Small intestine (tissue), 7 donors: ENCODE results near the gene MAP3K21. TPM values are rescaled to one million over a fixed set of nuclear protein-coding genes. Genes with fewer than 3 reads are reported as not detected.
A peak's percentile ranks its signal among the peaks of the same experiment; 100 is the strongest.

ENCODE experiments used
- DNase-seq, 2 donors: peaks; one replicate each; pipeline versions ENCODE4 v3.0.0 to v3.0.0-alpha.2; 2013
- FAIRE-seq: peaks from 2 replicates; lab custom pipeline; 2012; peaks lifted over from hg19 to GRCh38; lab: Jason Lieb, UNC
- H3K27ac ChIP-seq, 3 donors: one replicate each; pipeline ENCODE4 v1.5.1; 2013; ENCODE audit warnings: low read length in 2 of 3, mild to moderate bottlenecking in 2 of 3, control low read depth in 1 of 3, inconsistent platforms in 1 of 3, low read depth in 1 of 3, moderate library complexity in 1 of 3
- H3K27me3 ChIP-seq, 3 donors: one replicate each; pipeline ENCODE4 v1.6.1; 2013; ENCODE audit warnings: low read length in 3 of 3, inconsistent platforms in 1 of 3; ENCODE audit not compliant: control insufficient read depth in 3 of 3, insufficient read depth in 3 of 3
- H3K36me3 ChIP-seq, 3 donors: one replicate each; pipeline ENCODE4 v1.6.1; 2013; ENCODE audit warnings: low read length in 3 of 3, inconsistent platforms in 1 of 3, low read depth in 1 of 3, mild to moderate bottlenecking in 1 of 3, moderate library complexity in 1 of 3; ENCODE audit not compliant: control insufficient read depth in 3 of 3, insufficient read depth in 2 of 3
- H3K4me1 ChIP-seq, 3 donors: one replicate each; pipeline ENCODE4 v1.6.1; 2013; ENCODE audit warnings: low read length in 2 of 3, inconsistent platforms in 1 of 3, low read depth in 1 of 3, mild to moderate bottlenecking in 1 of 3, moderate library complexity in 1 of 3; ENCODE audit not compliant: control insufficient read depth in 3 of 3, insufficient read depth in 2 of 3
- H3K4me3 ChIP-seq, 3 donors: one replicate each; pipeline ENCODE4 v1.5.1; 2013; ENCODE audit warnings: low read length in 3 of 3, control low read depth in 1 of 3, inconsistent platforms in 1 of 3, low read depth in 1 of 3, mild to moderate bottlenecking in 1 of 3, moderate library complexity in 1 of 3
- H3K9me3 ChIP-seq, 2 donors: one replicate each; pipeline ENCODE4 v1.6.1; 2013; ENCODE audit warnings: low read depth in 1 of 2, low read length in 1 of 2; ENCODE audit not compliant: control insufficient read depth in 2 of 2, insufficient read depth in 1 of 2
- WGBS, 3 donors: extraction: QIAGEN DNeasy Blood & Tissue Kit; methylation state at CpG; one replicate each; pipeline ENCODE4 v1.1.7; 2013; 5-methylcytosine and 5-hydroxymethylcytosine counted together
- polyA plus RNA-seq, 4 donors: library from polyadenylated mRNA; stranded (reverse) in 3 of 4; unstranded in 1 of 4; fragments of 200-250 nt in 3 of 4; fragments of 120-200 nt in 1 of 4; gene quantifications; one replicate each; pipeline versions ENCODE4 v1.2.1 to v1.2.3, GENCODE V29; 2013
- donor health status: healthy with polysubstance abuse.
- donor health status: control.
- donor health status: control.
- donor health status: Bipolar disorder and iron deficiency.
- donor health status: healthy.

MAP3K21 gene
- polyA plus RNA-seq, 4 donors = 7.6 to 11.9 (median 10.6) TPM

- H3K4me1 ChIP-seq = peaks cover 0 to 3% (median 0%) of the 10 kb centered on the region in 3 donors
- H3K27me3 ChIP-seq = no peaks in the 10 kb centered on the region
- DNase-seq (no peak), FAIRE-seq (no peak)
- H3K9me3 ChIP-seq = no peaks in the 10 kb centered on the region
- no peak overlapping the region for H3K4me3 ChIP-seq
- WGBS, 3 donors = 86 to 91% (median 86%) methylated on average over 3 of the region's 3 CpGs
- peaks cover 0 to 10% (median 0%) of the 10 kb centered on the region in 3 donors for H3K36me3 ChIP-seq
- H3K27ac ChIP-seq = no peak overlapping the region
These were observed 29.1 kb downstream of the MAP3K21 start for GRCh38 chr1:233356705-233356987.

DNA sequence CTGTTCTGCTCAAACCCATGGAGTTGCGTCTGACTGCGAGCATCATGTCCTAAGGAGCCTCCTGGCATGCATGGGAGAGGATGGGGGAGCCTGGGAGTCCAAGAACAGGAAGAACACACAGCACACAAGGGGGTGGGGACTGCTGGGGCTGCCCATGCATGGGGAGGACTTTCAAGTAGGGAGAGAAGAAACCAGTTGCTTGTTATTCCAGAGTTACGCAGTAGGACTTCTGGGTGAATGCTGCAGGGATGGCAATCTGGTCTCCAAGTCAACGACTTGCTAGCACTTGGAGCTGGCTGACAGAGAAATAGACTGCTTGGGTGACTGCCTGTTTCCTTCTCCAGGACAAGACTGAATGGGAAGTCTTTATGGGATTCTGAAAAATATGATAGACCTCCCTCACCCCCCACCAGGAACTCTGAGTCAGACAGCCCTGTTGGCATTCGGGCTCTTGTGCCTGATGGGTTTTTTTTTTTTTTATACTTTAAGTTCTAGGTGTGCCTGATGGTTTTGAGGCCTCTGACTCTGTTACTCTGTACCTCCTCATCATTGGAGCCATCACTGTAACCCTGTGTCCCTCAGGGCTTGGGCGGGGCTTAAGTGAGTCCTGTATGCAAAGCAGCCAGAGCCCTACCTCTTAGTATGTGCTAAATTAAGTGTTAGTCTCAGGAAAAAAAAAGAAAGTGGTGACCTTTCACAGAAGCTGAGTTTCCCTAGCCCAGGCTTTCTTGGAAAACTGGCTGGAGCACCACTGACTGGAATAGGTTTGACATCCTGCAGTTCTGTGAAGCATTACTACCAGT lies 30.3 kb downstream of the MAP3K21 start:
- DNase-seq = no peak
- Histone ChIP-seq H3K27ac (no peak overlapping the region), H3K4me1 (peaks cover 0 to 3% (median 0%) of the 10 kb centered on the region in 3 donors), H3K27me3 (peaks cover 0 to 3% (median 0%) of the 10 kb centered on the region in 3 donors), H3K4me3 (no peak overlapping the region), H3K36me3 (peaks cover 0 to 14% (median 0%) of the 10 kb centered on the region in 3 donors), H3K9me3 (no peaks in the 10 kb centered on the region)
- FAIRE-seq = no peak
- 83 to 92% (median 91%) methylated on average over 6 of the region's 6 CpGs for WGBS, 3 donors

- H3K4me3 ChIP-seq = no peak overlapping the region
- peak overlapping the region in 1 of 3 donors; percentile 25 for H3K27ac ChIP-seq
- FAIRE-seq (no peak), DNase-seq (peak; percentile 72 to 87)
- peaks cover 0 to 3% (median 0%) of the 10 kb centered on the region in 3 donors for H3K27me3 ChIP-seq
- H3K4me1 ChIP-seq = peaks cover 0 to 3% (median 0%) of the 10 kb centered on the region in 3 donors
- H3K36me3 ChIP-seq = peaks cover 0 to 12% (median 0%) of the 10 kb centered on the region in 3 donors
- no peaks in the 10 kb centered on the region for H3K9me3 ChIP-seq
- 14 to 67% (median 36%) methylated on average over 5 of the region's 5 CpGs for WGBS, 3 donors
These were observed 31.9 kb downstream of the MAP3K21 start for GRCh38 chr1:233359431-233359830.

DNA sequence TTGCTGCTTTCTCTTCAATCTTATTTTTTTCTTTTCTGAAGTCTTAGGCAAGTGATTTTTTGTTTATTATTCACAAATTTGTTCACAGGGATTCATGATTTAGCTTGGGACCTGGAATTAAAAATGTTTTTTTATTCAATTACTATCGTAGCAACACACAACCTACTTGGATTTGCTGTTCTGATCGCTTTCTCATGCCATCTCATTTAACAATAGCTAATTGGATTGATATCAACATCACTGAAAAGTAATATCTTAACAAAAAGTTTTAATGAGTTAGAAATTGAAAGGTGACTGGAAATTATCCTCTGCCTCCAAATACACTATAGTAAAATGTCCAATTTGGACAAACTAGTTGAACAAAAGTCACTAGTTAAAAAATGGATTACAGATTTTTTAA lies 32.4 kb downstream of the MAP3K21 start:
- peaks cover 0 to 12% (median 0%) of the 10 kb centered on the region in 3 donors for H3K36me3 ChIP-seq
- no peak for DNase-seq
- peak overlapping the region in 1 of 3 donors; percentile 25 for H3K27ac ChIP-seq
- H3K4me1 ChIP-seq = peaks cover 0 to 3% (median 0%) of the 10 kb centered on the region in 3 donors
- FAIRE-seq = no peak
- no peak overlapping the region for H3K4me3 ChIP-seq
- peaks cover 0 to 3% (median 0%) of the 10 kb centered on the region in 3 donors for H3K27me3 ChIP-seq
- no peaks in the 10 kb centered on the region for H3K9me3 ChIP-seq
- WGBS, 3 donors = 22 to 70% (median 30%) methylated on average over 2 of the region's 2 CpGs

DNA sequence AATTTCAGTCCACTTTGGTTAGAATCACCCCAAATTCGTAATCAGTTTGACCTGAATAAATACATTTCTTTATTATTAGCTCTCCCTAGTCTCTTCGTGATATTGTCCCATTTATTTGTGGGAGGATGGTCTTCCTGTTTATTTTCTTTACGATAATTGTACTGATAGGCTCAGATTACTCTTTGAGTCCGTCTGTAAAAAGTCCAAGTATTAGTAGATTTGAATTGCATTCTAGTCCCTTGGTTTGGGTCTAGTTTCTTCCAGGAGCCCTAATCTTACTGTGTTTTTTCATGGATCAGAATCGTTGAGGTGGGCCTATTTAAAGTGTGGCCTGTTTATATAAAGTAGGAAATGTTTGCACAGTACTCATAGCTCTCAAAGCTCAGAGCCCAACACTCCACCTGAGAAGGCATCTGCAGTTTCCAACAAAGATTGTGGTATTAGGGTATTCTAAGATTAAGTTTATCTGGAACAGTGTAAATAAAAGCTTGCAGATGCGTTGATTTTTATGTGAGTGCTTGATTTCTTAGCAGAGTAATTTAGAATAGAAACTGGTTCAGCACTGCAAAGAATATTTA lies 33.1 kb downstream of the MAP3K21 start:
- Histone ChIP-seq H3K27me3 (peaks cover 0 to 3% (median 0%) of the 10 kb centered on the region in 3 donors), H3K4me3 (no peak overlapping the region), H3K27ac (no peak overlapping the region), H3K9me3 (no peaks in the 10 kb centered on the region), H3K36me3 (peaks cover 0 to 12% (median 0%) of the 10 kb centered on the region in 3 donors), H3K4me1 (peaks cover 0 to 3% (median 0%) of the 10 kb centered on the region in 3 donors)
- DNase-seq = no peak
- no peak for FAIRE-seq
- 26 to 53% (median 47%) methylated on average over 6 of the region's 6 CpGs for WGBS, 3 donors

DNA sequence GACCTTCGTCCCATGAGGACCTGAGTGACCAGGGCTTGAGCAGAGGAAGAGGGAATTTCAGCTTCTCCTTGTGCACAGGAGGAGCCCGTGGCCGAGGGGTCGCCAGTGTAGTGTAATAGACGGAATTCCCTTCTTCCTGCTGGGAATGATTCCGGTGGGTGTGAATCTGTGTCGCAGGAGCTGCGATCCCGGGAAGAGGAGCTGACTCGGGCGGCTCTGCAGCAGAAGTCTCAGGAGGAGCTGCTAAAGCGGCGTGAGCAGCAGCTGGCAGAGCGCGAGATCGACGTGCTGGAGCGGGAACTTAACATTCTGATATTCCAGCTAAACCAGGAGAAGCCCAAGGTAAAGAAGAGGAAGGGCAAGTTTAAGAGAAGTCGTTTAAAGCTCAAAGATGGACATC lies 34.4 kb downstream of the MAP3K21 start:
- H3K9me3 ChIP-seq = no peaks in the 10 kb centered on the region
- DNase-seq (no peak), FAIRE-seq (no peak)
- WGBS, 3 donors = 74 to 93% (median 87%) methylated on average over 19 of the region's 19 CpGs
- H3K36me3 ChIP-seq = peaks cover 0 to 8% (median 0%) of the 10 kb centered on the region in 3 donors
- H3K27ac ChIP-seq = no peak overlapping the region
- no peak overlapping the region for H3K4me3 ChIP-seq
- peaks cover 0 to 3% (median 0%) of the 10 kb centered on the region in 3 donors for H3K27me3 ChIP-seq
- H3K4me1 ChIP-seq = no peaks in the 10 kb centered on the region

- Histone ChIP-seq H3K4me1 (no peaks in the 10 kb centered on the region), H3K9me3 (no peaks in the 10 kb centered on the region), H3K27me3 (peaks cover 0 to 3% (median 0%) of the 10 kb centered on the region in 3 donors), H3K36me3 (peaks cover 0 to 4% (median 0%) of the 10 kb centered on the region in 3 donors), H3K4me3 (no peak overlapping the region), H3K27ac (no peak overlapping the region)
- FAIRE-seq = no peak
- no peak for DNase-seq
- WGBS, 3 donors = 93 to 100% (median 97%) methylated on average over 1 of the region's 1 CpG
These were observed 35.2 kb downstream of the MAP3K21 start for GRCh38 chr1:233362743-233363142.

DNA sequence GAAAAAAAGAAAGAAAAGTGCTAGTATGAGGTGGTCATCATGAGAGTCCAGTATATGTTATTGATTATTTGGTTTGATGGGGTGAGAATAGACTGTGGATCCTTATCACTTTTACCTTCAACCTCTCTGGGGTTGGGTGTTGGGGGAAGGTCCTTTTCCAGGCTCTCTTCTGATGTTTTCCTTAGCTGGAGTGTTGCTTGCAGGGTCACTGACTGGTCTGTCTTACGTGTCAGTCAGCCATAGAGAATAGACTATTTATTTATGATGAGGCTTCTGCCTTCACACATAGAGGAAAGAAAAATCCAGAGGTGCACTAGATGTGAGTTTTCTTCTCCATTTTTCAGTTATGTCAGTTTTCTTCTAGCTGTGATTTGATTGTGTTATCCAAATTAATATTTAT lies 36.5 kb downstream of the MAP3K21 start:
- FAIRE-seq (no peak), DNase-seq (no peak)
- H3K27me3 ChIP-seq = peaks cover 0 to 3% (median 0%) of the 10 kb centered on the region in 3 donors
- peaks cover 0 to 4% (median 0%) of the 10 kb centered on the region in 3 donors for H3K36me3 ChIP-seq
- no peak overlapping the region for H3K4me3 ChIP-seq
- no peak overlapping the region for H3K27ac ChIP-seq
- H3K9me3 ChIP-seq = no peaks in the 10 kb centered on the region
- no peaks in the 10 kb centered on the region for H3K4me1 ChIP-seq
- WGBS, 3 donors = 35 to 56% (median 47%) methylated on average over 1 of the region's 1 CpG
